Renal cortical epithelial cell (primary cell): ENCODE data around the gene TECPR1. TPM values are rescaled to one million over a fixed set of nuclear protein-coding genes. Genes with fewer than 3 reads are reported as not detected.

ENCODE experiments used
- DNase-seq: peaks from one replicate; pipeline ENCODE4 v3.0.0-alpha.2; 2011; ENCODE audit warnings: low read depth
- total RNA-seq: library from RNA; depleted of rRNA; stranded (reverse); fragments of >200 nt; gene quantifications from 2 replicates; pipeline ENCODE4 v1.2.3, GENCODE V29; 2014

The TECPR1 gene
- total RNA-seq, 1 donor from 2014 or later: 22.0 TPM

DNA sequence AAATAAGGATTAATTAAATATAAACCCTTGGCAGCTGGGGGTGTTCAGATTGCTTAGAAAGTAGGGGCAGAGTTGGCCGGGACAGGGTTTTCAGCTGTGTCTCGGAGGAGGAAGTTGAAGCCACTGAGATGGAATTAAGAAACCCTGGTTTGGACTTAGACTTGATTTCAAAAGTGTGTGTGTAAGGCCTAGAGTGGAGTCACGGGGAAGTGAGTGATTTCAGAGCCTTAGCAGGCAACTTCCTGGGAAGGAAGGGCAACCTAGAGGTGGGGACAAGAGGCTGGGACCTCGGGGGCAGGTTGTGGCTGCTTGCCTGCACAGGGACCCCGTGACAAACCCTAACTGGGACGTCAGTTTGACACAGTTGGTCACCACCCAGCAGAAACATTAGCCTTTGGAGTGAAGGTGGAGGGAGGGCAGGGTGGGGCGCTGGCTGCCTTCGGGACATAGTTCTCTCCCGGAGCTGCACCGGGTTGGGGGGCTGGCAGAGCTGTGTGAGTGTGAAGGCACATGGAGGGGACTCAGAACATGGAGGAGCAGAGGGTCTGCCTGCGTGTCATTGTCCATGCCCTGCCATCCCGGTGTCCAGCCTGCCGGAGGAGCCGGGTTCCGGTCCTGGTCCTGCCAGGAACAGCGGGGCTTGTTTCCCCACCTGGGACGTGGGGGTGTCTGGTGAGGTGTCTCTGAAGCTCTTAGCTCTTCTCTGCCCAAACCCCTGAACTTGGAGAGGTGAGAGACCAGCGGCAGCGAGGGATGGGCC lies 31.3 kb upstream of the TECPR1 start:
- DNase-seq: peak; percentile 76

DNA sequence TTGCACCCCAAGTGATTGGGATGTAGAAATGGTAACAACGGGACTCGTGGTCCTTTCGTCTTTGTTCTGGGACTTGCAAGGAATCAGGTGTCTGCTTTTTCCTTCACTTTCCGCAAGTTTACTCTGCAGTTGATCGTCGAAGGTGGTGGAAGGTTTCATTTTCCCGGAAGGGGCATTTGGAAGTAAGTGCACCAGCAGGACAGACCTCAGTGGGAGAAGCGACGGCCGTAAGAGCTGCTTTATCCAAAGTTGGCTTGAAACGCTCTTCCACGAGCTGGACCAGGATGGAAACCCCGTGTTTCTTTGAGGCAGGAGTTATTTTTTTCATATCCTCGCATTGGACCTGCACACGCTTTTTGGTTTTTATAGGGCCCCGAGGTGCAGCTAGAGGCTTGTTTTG lies 30.7 kb upstream of the TECPR1 start:
- DNase-seq: peak; percentile 38

- no peak for DNase-seq
These were observed 29.9 kb upstream of the TECPR1 start for GRCh38 chr7:98281757-98282606.

DNA sequence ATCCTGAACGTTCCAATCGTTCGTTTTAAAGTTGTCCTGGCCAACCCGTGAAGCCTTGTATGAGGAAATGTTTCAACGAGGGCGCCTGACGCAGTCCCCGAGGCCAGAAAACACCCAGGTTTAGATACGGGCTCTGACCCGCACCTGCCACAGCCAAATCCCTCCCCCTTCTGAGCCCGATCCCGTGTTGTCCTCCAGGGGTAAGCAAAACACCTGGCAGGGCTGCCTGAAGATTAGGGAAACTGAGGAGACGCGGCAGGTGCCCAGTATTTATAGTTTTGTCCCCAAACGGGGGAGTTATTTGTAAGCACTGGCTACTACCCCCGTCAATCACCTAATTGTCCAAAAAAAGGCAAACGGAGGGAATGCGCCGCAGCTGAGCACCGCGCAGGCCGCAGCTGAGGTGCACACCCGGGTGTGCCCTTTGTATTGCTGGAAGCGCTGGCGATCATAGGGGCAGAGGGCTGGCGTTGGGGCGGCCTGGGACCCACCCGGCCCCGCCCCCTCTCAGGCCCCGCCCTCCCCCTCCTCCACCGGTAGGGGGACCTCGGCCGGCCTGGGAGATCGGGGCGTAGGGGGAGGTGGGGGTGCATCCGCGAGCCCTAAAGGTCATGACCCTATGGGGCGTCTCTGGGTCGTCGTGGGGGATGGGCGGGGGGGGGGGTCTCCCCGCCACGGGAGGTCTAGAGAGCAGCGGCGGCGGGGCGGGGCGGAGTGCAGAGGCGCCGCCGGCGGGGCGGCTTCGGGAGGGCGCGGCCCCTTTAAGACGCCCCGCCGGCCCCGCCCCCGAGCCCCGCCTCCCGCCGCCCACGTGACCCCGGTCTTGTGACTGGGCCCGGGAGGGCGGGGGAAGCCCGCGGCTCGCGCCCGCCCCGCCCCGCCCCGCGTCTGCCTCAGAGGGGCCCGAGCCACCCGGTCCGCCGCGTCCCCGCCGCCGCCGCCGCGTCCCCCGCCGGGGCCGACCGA lies 29.0 kb upstream of the TECPR1 start, which contains the start of gene BRI3:
Gene BRI3 (plus strand): TSS at position 896 of the 966 bp plus-strand sequence. CDS start 110 bp downstream, outside the sequence.
- peak; percentile 48 for DNase-seq

- no peak for DNase-seq
These were observed 28.3 kb upstream of the TECPR1 start for GRCh38 chr7:98280296-98280695.

DNA sequence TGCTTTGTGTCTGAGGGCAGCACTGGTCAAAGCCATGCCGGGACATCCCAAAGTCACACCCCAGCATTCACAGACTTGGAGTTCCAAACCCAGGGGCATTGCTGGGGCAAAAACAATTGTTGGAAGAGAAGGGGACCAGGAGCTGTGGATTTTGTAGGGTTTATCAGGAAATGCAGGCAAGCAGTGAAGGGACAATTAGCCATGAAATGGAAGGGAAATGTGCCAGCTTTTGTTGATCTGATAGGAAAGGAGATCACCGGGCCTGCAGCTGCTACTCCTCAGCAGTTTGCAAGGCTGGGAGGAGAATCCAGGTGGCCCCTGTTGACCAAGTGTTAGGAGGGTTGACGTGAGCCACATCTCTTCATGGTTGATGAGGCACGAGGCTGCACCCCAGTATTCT lies 26.9 kb upstream of the TECPR1 start:
- no peak for DNase-seq

DNA sequence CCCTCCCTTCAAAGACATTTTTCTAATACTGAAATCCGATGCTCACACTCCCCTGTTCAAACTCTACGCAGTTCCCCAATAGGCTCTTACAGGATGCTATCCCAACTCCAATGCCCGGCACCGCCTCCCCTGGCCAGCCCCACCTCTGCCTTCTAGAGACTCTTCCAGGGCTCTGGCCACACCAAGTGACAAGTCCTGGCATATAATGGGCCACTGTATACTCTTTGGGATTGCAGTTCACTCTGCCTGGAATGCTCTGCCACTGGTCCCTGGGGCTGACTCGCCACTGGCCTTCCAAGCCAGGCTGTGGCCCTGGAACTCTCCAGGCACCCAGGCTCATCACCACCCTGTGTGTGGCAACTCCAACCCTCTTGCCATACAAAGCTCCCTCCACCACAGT lies 26.4 kb upstream of the TECPR1 start:
- DNase-seq: no peak

DNA sequence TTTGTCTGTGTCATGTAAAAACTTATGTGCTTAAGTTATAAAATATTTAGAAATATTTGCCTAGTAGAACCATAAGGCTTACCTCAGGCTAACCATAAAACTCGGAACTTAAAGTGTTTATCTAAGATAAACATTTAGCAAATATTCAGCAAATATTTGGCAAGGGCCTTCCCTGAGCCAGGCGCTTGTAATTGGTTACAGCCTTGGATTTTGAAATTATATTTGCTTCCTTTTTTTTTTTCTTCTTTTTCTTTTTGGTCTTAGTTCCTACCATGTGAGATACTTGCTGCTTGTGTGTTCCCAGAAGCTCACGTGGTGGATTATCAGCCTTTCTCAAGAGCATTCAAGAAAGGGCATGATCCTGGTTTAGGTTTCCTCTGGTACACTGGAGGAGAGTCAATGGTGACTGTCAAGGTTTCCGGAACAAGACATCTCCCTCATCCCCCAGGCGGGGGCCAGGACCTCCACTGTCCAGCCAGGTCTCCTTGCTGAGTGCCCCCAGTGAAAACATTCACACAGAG lies 24.3 kb upstream of the TECPR1 start:
- no peak for DNase-seq

GRCh38 chr7:98267303-98267702 lies 15.3 kb upstream of the TECPR1 start:
- DNase-seq: no peak

- no peak for DNase-seq
These were observed 14.8 kb upstream of the TECPR1 start for GRCh38 chr7:98266840-98267239.

DNA sequence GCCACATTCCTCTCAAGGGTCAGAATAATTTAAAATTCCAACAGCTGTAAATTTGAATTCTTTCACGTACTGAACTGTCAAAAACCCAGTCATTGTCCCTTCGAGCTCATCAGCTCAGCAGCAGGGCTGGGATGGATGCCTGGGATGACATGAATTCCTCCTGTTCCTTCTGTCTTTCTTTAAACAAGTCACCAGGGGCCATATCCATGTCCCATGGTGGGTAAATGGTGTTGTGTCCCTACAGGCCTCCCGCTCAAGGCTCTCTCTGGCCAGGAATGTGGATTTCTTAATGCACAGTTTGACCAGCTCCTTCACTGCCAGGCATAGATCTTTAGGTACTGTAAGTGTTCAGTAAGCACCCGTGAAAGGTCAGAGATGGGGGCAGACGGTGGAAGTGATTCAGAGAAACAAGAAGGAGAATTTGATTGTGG lies 13.8 kb upstream of the TECPR1 start:
- peak; percentile 84 for DNase-seq

DNA sequence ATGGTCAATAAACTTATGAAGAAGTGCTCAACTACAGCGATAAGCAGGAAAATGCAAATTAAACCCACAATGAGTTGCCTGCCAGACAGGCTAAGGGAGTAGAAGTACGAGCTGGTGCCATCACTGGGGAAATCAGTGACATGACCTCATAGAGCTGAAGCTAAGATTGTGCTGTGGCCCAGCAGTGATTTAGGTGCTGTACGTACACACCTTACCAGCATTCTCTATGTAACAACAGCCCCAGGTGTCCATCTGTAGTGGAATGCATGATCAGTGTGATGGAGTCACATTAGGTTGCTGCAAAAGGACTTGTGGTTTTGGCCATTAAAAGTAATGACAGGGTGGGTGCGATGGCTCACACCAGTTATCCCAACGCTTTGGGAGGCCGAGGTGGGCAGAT lies 5.7 kb upstream of the TECPR1 start:
- DNase-seq: no peak

DNA sequence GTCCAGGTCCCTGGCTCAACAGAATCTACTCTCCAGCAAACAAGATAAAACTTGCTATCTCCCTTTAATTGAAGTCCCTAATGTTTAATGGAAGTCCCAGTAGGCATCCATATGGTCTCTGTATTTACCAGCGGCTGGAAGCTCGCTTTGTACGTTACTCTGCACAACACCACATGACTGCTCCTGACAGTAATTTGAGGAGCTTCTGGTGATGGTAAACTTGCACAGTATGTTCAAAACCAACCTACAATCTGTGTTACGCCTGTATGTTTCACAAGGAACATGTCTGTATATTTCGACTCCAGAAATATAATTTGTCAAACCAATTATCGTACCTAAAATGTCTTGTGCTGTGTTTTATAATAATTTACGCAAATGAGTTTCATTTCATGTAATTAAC lies 4.4 kb upstream of the TECPR1 start:
- no peak for DNase-seq

DNA sequence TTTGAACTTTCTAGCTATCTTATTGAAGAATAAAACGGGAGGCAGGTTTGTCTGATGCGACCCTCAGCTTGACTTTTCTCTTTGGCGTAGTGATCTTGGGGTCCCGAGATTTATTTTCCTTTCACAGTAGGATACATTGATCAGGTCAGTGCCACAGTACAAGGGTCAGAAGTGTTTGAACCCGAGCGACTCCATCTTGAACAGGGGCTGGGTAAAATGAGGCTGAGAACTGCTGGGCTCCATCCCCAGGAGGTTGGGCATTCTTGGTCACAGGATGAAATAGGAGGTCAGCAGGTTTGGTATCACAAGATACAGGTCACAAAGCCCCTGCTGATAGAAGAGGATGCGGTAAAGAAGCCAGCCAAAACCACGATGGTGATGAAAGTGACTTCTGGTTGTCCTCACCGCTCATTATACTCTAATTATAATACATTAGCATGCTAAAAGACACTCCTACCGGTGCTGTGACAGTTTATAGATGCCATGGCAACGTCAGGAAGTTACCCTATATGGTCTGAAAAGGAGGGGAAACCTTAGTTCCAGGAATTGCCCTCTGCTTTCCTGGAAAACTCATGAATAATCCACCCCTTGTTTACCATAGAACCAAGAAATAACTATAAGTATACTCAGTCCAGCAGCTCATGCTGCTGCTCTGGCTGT lies 3.0 kb upstream of the TECPR1 start:
- DNase-seq: no peak

DNA sequence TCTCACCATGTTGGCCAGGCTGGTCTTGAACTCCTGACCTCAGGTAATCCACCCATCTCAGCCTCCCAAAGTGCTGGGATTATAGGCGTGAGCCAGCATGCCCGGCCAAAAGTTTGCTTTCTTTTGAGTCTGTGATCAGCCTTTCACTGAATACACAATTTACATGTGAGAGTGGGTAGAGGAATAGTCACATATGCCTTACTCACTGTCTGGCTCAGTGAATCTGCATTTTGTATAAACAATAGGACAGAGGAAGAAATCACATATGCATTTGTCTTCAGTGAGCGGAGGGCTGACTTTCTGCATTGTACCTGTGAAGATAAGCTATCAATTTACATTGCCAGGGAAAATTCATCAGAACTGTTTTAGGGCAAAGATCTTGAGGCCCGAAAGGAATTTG lies 2.5 kb upstream of the TECPR1 start:
- no peak for DNase-seq

GRCh38 chr7:98252425-98253054 lies 508 bp upstream of the TECPR1 start:
- no peak for DNase-seq

GRCh38 chr7:98251231-98251600 lies 816 bp downstream of the TECPR1 start:
- DNase-seq: peak; percentile 4

DNA sequence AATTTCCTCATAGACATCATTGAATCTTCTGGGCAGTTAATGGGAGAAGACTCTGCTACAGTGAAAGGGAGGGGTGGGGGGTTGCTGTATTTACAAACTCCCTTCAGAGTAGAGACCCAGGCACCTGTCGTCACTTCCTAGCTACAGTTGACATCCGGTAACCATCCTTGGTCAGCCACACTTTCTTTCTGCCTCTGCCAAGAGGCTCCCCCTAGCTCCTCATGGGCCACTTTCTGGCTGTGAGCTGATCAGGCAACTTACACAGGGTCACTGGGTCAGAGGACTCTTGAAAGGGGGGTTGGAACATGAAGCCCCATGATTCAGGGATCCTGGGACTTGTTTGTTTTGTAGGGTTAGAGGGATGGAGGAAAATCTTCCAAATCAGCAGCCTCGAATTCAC lies 1.2 kb downstream of the TECPR1 start:
- DNase-seq: no peak

GRCh38 chr7:98249106-98249505 lies 2.9 kb downstream of the TECPR1 start:
- no peak for DNase-seq

DNA sequence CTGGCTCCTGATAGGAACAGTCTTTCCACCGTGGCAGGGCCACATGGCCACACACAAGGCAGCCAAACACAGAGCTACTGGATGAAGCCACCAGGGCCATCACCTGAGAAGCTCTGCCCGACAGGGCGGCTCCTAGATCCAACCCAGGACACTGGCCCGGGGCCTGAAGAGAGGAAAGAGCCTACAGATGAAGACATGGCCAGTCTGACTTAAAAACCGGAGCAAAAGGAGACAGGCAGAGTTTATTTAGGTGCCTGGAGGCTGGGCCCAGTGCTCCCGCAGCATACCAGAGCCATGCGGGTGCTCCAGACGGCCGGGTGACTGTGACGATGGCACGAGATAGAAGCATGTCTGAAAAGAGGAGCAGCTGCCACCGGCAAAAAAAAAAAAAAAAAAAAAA lies 3.9 kb downstream of the TECPR1 start:
- no peak for DNase-seq

DNA sequence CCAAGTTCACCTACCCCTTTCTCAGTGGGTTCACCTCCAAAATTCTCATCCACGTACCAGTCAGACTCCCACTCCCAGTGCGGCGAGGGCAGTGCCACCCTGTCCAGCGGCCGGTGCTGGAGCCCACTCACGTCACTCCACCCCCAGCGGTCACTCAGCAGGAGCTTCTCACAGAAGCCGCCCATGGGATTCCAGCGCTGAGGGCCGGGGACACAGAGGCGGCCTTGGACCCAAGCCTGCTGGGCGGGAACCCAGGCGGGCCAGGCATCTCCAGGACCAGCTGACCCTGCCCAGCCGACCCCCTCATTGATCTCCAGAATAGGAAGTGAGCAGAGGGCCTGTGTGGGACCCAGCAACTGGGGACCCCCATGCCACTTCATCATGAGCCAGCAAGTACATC lies 7.2 kb downstream of the TECPR1 start:
- DNase-seq: no peak
